Loucy (cell line): ENCODE results near the gene FAM181A.

Experiments used
- CTCF ChIP-seq: fragments of 200-600 bp; sonication (generic); conservative IDR thresholded peaks from 2 replicates; pipeline ENCODE4 v1.5.1; 2014; ENCODE audit warnings: mild to moderate bottlenecking, antibody characterized with exemption, low read length
- EZH2phosphoT487 ChIP-seq: fragments of 200-600 bp; IDR thresholded peaks from 2 replicates; pipeline ENCODE4 v1.6.1; 2018; ENCODE audit warnings: antibody characterized with exemption, mild to moderate bottlenecking, moderate library complexity, borderline replicate concordance

- TF ChIP-seq CTCF: no peak
- no peak for TF ChIP-seq EZH2phosphoT487
Observed at GRCh38 chr14:93892505-93892839, 34.7 kb upstream of the FAM181A start.
